ENCODE measurements around the gene UIMC1. TPM values are rescaled to one million over a fixed set of nuclear protein-coding genes. Genes with fewer than 3 reads are reported as not detected.
A peak's percentile ranks its signal among the peaks of the same experiment; 100 is the strongest.

The UIMC1 gene
- total RNA-seq, 1 experiment from 2014 or later, result 96.3 TPM

DNA sequence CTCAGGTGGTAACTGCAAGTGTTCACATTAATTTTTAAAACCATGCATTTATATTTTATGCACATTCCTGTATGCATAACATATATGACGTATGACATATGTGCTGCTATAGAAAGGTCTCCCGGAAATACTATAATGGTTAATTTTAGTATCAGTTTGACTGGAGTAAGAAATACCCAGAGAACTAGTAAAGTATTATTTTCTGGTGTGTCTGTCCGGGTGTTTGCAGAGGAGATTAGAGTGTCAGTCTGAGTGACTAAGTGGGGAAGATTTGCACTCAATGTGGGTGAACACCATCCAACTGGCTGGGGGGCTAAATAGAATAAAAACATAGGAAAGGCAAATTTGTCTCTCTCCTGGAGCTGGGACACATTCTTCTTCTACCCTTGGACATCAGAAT, 26.9 kb downstream of the UIMC1 start:
- Mint-ChIP-seq H3K36me3 (ENCODE audit: insufficient read depth, unreplicated experiment) (peaks cover 78% of the 10 kb centered on the region), H3K4me3 (ENCODE audit: unreplicated experiment) (no peak overlapping the region), H3K27ac (ENCODE audit: low read depth, unreplicated experiment) (no peak overlapping the region), H3K4me1 (ENCODE audit: insufficient read depth, unreplicated experiment) (peaks cover 6% of the 10 kb centered on the region), H3K9me3 (ENCODE audit: unreplicated experiment) (no peaks in the 10 kb centered on the region), H3K27me3 (ENCODE audit: insufficient read depth, unreplicated experiment) (no peaks in the 10 kb centered on the region)
- TF ChIP-seq, protein P1, sequence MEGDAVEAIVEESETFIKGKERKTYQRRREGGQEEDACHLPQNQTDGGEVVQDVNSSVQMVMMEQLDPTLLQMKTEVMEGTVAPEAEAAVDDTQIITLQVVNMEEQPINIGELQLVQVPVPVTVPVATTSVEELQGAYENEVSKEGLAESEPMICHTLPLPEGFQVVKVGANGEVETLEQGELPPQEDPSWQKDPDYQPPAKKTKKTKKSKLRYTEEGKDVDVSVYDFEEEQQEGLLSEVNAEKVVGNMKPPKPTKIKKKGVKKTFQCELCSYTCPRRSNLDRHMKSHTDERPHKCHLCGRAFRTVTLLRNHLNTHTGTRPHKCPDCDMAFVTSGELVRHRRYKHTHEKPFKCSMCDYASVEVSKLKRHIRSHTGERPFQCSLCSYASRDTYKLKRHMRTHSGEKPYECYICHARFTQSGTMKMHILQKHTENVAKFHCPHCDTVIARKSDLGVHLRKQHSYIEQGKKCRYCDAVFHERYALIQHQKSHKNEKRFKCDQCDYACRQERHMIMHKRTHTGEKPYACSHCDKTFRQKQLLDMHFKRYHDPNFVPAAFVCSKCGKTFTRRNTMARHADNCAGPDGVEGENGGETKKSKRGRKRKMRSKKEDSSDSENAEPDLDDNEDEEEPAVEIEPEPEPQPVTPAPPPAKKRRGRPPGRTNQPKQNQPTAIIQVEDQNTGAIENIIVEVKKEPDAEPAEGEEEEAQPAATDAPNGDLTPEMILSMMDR (IDR thresholded peaks at IDR 0.05; ENCODE audit: unreplicated experiment), result no peak
- DNase-seq (ENCODE audit: unreplicated experiment), result no peak
- CTCF ChIA-PET, result interaction anchor here (0.6 kb wide), 1 partner anchor 22 kb away, joined by 4 read pairs; no protein-coding TSS in a partner anchor
- BruUV-seq (replicated peaks), result TSS peak; percentile 13
- POLR2A ChIA-PET, result interaction anchor here (0.5 to 1.7 kb wide), 3 partner anchors 24 to 59 kb away, joined by 3 to 6 read pairs (median 3); no protein-coding TSS in a partner anchor
- intact Hi-C loops (cut with micrococcal nuclease), result no loop called here

DNA sequence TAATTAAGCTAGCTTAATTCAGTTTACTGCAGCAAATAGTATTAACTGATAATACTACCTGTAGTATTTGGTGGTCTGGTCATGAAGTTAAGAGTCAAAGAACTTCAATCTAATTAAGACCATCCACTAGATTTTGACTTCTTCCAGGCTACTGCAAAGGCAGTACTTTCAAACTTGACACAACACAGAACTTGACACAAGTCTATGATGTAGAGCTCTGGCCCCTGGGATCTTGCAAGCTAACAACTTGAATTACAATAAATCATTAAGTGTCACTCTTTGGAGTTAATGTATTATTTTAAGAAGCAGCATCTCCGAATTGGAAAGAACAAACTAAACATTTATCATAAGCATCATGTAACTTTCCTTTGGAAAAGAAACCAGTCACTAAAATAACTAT, 40.9 kb downstream of the UIMC1 start:
- no TSS peak for BruUV-seq (replicated peaks)
- Mint-ChIP-seq H3K27me3 (ENCODE audit: insufficient read depth, unreplicated experiment) (no peaks in the 10 kb centered on the region), H3K9me3 (ENCODE audit: unreplicated experiment) (no peaks in the 10 kb centered on the region), H3K4me1 (ENCODE audit: insufficient read depth, unreplicated experiment) (no peaks in the 10 kb centered on the region), H3K36me3 (ENCODE audit: insufficient read depth, unreplicated experiment) (peaks cover 70% of the 10 kb centered on the region), H3K4me3 (ENCODE audit: unreplicated experiment) (no peak overlapping the region), H3K27ac (ENCODE audit: low read depth, unreplicated experiment) (no peak overlapping the region)
- intact Hi-C loops (cut with micrococcal nuclease), result no loop called here
- CTCF ChIA-PET, result interaction anchor here (0.7 to 3.4 kb wide), 4 partner anchors 8 to 305 kb away, joined by 3 to 27 read pairs (median 4); no protein-coding TSS in a partner anchor
- TF ChIP-seq, protein P1 (IDR thresholded peaks at IDR 0.05; ENCODE audit: unreplicated experiment), result no peak
- no peak for DNase-seq (ENCODE audit: unreplicated experiment)
- POLR2A ChIA-PET, result interaction anchor here (0.7 to 1.3 kb wide), 2 partner anchors 10 to 244 kb away, joined by 3 read pairs; no protein-coding TSS in a partner anchor

DNA sequence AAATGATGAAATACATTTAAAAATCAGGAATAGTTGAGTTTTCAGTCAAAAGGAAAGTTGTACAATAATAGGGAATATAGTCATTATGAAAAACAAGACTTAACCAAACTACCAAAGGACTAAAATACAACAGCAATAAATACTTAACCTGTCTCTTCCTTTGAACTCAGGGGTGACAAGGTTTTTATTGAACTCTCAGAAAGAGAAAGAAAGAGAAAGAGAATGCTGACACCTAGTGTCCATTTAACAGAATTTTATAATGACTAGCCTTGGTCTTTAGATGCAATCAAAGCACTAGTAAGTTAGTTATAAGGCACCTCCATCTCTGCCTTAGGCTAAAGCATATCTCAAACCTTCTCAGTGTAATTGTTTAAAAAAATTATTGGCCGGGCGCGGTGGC, 47.5 kb downstream of the UIMC1 start:
- Mint-ChIP-seq H3K4me3 (ENCODE audit: unreplicated experiment) (no peak overlapping the region), H3K9me3 (ENCODE audit: unreplicated experiment) (no peaks in the 10 kb centered on the region), H3K4me1 (ENCODE audit: insufficient read depth, unreplicated experiment) (peaks cover 23% of the 10 kb centered on the region), H3K36me3 (ENCODE audit: insufficient read depth, unreplicated experiment) (peaks cover 57% of the 10 kb centered on the region), H3K27me3 (ENCODE audit: insufficient read depth, unreplicated experiment) (no peaks in the 10 kb centered on the region), H3K27ac (ENCODE audit: low read depth, unreplicated experiment) (no peak overlapping the region)
- ChIA-PET POLR2A (no interaction called here), CTCF (interaction anchor here (0.7 to 5.8 kb wide), 9 partner anchors 10 to 385 kb away, joined by 3 to 86 read pairs (median 4); no protein-coding TSS in a partner anchor)
- DNase-seq (ENCODE audit: unreplicated experiment), result peak; percentile 45
- no TSS peak for BruUV-seq (replicated peaks)
- TF ChIP-seq, protein P1 (IDR thresholded peaks at IDR 0.05; ENCODE audit: unreplicated experiment), result peak; percentile 45
- intact Hi-C loops (cut with micrococcal nuclease), result loop anchor here (2.0 to 10.0 kb wide), 2 partner anchors 144 to 298 kb away; partner anchors contain the start of gene UNC5A

DNA sequence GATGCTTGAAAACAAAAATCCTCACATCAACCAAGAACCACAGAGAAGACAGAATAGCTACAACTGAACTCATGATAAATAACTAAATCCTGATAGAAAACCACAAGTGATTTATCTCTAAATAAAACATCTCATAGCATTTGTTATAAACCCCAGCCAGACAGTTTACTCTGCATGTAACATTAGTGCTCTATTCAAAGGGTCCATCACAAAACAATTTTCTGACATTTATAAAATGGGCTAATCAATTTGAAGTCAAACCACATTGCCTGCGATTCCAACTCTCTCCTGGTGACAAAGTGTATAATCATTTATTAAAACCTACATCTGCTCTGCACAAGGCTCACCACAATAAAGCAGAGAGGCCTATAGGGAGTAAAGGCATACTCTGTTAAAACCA, 49.8 kb downstream of the UIMC1 start:
- H3K27ac Mint-ChIP-seq (ENCODE audit: low read depth, unreplicated experiment), result peak overlapping the region; percentile 57
- DNase-seq (ENCODE audit: unreplicated experiment), result no peak
- H3K27me3 Mint-ChIP-seq (ENCODE audit: insufficient read depth, unreplicated experiment), result no peaks in the 10 kb centered on the region
- no peaks in the 10 kb centered on the region for H3K9me3 Mint-ChIP-seq (ENCODE audit: unreplicated experiment)
- ChIA-PET POLR2A (no interaction called here), CTCF (interaction anchor here (0.7 to 5.8 kb wide), 3 partner anchors 25 to 297 kb away, joined by 3 to 86 read pairs (median 3); no protein-coding TSS in a partner anchor)
- H3K36me3 Mint-ChIP-seq (ENCODE audit: insufficient read depth, unreplicated experiment), result peaks cover 72% of the 10 kb centered on the region
- intact Hi-C loops (cut with micrococcal nuclease), result loop anchor here (10.0 kb wide), 1 partner anchor 142 kb away; the partner anchor contains the start of gene UNC5A
- no peak overlapping the region for H3K4me3 Mint-ChIP-seq (ENCODE audit: unreplicated experiment)
- TF ChIP-seq, protein P1 (IDR thresholded peaks at IDR 0.05; ENCODE audit: unreplicated experiment), result no peak
- BruUV-seq (replicated peaks), result no TSS peak
- peaks cover 23% of the 10 kb centered on the region for H3K4me1 Mint-ChIP-seq (ENCODE audit: insufficient read depth, unreplicated experiment)

Data from MCF 10A (cell line).